HG02642 (cell line): Measurements from ENCODE around the gene SCYGR1.
"Not testable (repeated sequence)": the region's sequence is repeated elsewhere in the genome, so short reads cannot be mapped to it uniquely, and the experiment has no call there.

Experiments
- ATAC-seq: cut with Tn5 transposase; IDR thresholded peaks from one replicate; pipeline ENCODE4 v1.9.1; 2021; ENCODE audit warnings: mild to moderate bottlenecking; ENCODE audit not compliant: unreplicated experiment, poor library complexity

The SCYGR1 gene

GRCh38 chr2:227404585-227405271 lies 17.0 kb upstream of the SCYGR1 start:
- ATAC-seq = no peak

GRCh38 chr2:227402959-227403358 lies 15.2 kb upstream of the SCYGR1 start:
- no peak for ATAC-seq

GRCh38 chr2:227402321-227402720 lies 14.6 kb upstream of the SCYGR1 start:
- no peak for ATAC-seq

- no peak for ATAC-seq
These were observed 13.8 kb upstream of the SCYGR1 start for GRCh38 chr2:227401550-227401949.

GRCh38 chr2:227398684-227399670 lies 11.2 kb upstream of the SCYGR1 start:
- ATAC-seq = no peak

- no peak for ATAC-seq
These were observed 9.8 kb upstream of the SCYGR1 start for GRCh38 chr2:227397562-227397961.

- ATAC-seq = no peak
These were observed 7.8 kb upstream of the SCYGR1 start for GRCh38 chr2:227395556-227395955.

GRCh38 chr2:227394401-227394800 lies 6.7 kb upstream of the SCYGR1 start:
- no peak for ATAC-seq

GRCh38 chr2:227390468-227391256 lies 2.9 kb upstream of the SCYGR1 start:
- no peak for ATAC-seq

- no peak for ATAC-seq
These were observed 1.9 kb upstream of the SCYGR1 start for GRCh38 chr2:227389661-227390060.

GRCh38 chr2:227389231-227389630 lies 1.5 kb upstream of the SCYGR1 start:
- no peak for ATAC-seq

- no peak for ATAC-seq
These were observed 825 bp upstream of the SCYGR1 start for GRCh38 chr2:227388537-227389011.

GRCh38 chr2:227386630-227387029 lies 1.1 kb downstream of the SCYGR1 start:
- ATAC-seq = no peak

GRCh38 chr2:227383686-227384085 lies 4.1 kb downstream of the SCYGR1 start:
- ATAC-seq = no peak

GRCh38 chr2:227382241-227382835 lies 5.4 kb downstream of the SCYGR1 start:
- ATAC-seq = not testable (repeated sequence)

- no peak for ATAC-seq
These were observed 8.7 kb downstream of the SCYGR1 start, which contains the start of gene TM4SF20 for GRCh38 chr2:227379095-227379494. Gene TM4SF20, minus strand, starts transcription at chr2:227379306. Its CDS starts 38 bp downstream, at chr2:227379268.

GRCh38 chr2:227378371-227378782 lies 9.4 kb downstream of the SCYGR1 start:
- ATAC-seq = no peak

GRCh38 chr2:227377467-227378351 lies 10.0 kb downstream of the SCYGR1 start:
- no peak for ATAC-seq
